ENCODE measurements around the gene NDUFAF2.

GRCh38 chr5:61200582-61201155 lies 255.7 kb downstream of the NDUFAF2 start:
- TF ChIP-seq POLR2A (IDR thresholded peaks at IDR 0.05), result no peak
- no peak for TF ChIP-seq CTCF (IDR thresholded peaks at IDR 0.05)

Measured in prostate gland (tissue), 2 donors.